ENCODE measurements around the gene TNRC6C.
A peak's percentile ranks its signal among the peaks of the same experiment; 100 is the strongest.
"Not testable (repeated sequence)": the region's sequence is repeated elsewhere in the genome, so short reads cannot be mapped to it uniquely, and the experiment has no call there.

Gene TNRC6C

GRCh38 chr17:78111727-78112517 lies 153.4 kb downstream of the TNRC6C start:
- DNase-seq (ENCODE audit: low read depth), result no peak

GRCh38 chr17:78112518-78113471 lies 154.3 kb downstream of the TNRC6C start:
- peak; percentile 25 for DNase-seq (ENCODE audit: low read depth)

GRCh38 chr17:78113804-78114785 lies 155.6 kb downstream of the TNRC6C start:
- peak; percentile 26 for DNase-seq (ENCODE audit: low read depth)

GRCh38 chr17:78114831-78115723 lies 156.6 kb downstream of the TNRC6C start:
- no peak for DNase-seq (ENCODE audit: low read depth)

GRCh38 chr17:78115803-78116202 lies 157.3 kb downstream of the TNRC6C start:
- not testable (repeated sequence) for DNase-seq (ENCODE audit: low read depth)

- no peak for DNase-seq (ENCODE audit: low read depth)
Measured at GRCh38 chr17:78116411-78116810, 157.9 kb downstream of the TNRC6C start.

GRCh38 chr17:78117027-78117981 lies 158.8 kb downstream of the TNRC6C start:
- DNase-seq (ENCODE audit: low read depth), result no peak

- DNase-seq (ENCODE audit: low read depth), result no peak
Measured at GRCh38 chr17:78118801-78119241, 160.3 kb downstream of the TNRC6C start.

- DNase-seq (ENCODE audit: low read depth), result no peak
Measured at GRCh38 chr17:78120537-78120936, 162.0 kb downstream of the TNRC6C start.

GRCh38 chr17:78120971-78121800 lies 162.7 kb downstream of the TNRC6C start:
- DNase-seq (ENCODE audit: low read depth), result no peak

- no peak for DNase-seq (ENCODE audit: low read depth)
Measured at GRCh38 chr17:78121801-78122215, 163.3 kb downstream of the TNRC6C start.

- no peak for DNase-seq (ENCODE audit: low read depth)
Measured at GRCh38 chr17:78122216-78122930, 163.9 kb downstream of the TNRC6C start.

GRCh38 chr17:78122931-78123249 lies 164.4 kb downstream of the TNRC6C start:
- no peak for DNase-seq (ENCODE audit: low read depth)

- DNase-seq (ENCODE audit: low read depth), result no peak
Measured at GRCh38 chr17:78123258-78123929, 164.9 kb downstream of the TNRC6C start.

- DNase-seq (ENCODE audit: low read depth), result no peak
Measured at GRCh38 chr17:78124081-78124835, 165.8 kb downstream of the TNRC6C start.

- DNase-seq (ENCODE audit: low read depth), result no peak
Measured at GRCh38 chr17:78124836-78125137, 166.3 kb downstream of the TNRC6C start.
